ENCODE results near the gene WFIKKN2. TPM values are rescaled to one million over a fixed set of nuclear protein-coding genes. Genes with fewer than 3 reads are reported as not detected.

The WFIKKN2 gene
- total RNA-seq, 1 experiment from 2014 or later: not detected

DNA sequence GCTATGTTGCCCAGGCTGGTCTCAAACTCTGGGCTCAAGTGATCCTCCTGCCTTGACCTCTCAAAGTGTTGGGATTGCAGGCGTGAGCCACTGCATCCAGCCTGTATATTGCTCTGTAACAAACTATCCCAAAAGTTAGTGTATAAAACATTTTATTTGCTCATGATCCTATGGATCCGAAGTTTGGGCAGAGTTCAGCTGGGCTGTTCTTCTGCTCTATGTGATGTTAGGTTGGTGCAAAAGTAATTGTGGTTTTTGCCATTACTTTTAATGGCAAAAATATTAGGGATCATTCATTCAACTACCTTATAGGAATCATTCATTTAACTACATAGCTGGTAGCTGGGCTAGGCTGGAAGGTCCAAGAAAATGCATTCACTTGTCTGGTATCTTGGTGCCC is 12.8 kb upstream of the WFIKKN2 start:
- H3K36me3 ChIP-seq: no peaks in the 10 kb centered on the region
- no peak overlapping the region for H3K27ac ChIP-seq
- no peaks in the 10 kb centered on the region for H3K9me3 ChIP-seq (replicated peaks)
- DNase-seq: no peak
- H3K4me1 ChIP-seq: no peaks in the 10 kb centered on the region
- H3K27me3 ChIP-seq: no peaks in the 10 kb centered on the region
- H3K4me3 ChIP-seq: no peak overlapping the region

GRCh38 chr17:50824429-50824828 is 11.0 kb upstream of the WFIKKN2 start:
- Histone ChIP-seq H3K9me3 (replicated peaks) (no peaks in the 10 kb centered on the region), H3K4me3 (no peak overlapping the region), H3K36me3 (no peaks in the 10 kb centered on the region), H3K27me3 (no peaks in the 10 kb centered on the region), H3K4me1 (no peaks in the 10 kb centered on the region), H3K27ac (no peak overlapping the region)
- DNase-seq: no peak

DNA sequence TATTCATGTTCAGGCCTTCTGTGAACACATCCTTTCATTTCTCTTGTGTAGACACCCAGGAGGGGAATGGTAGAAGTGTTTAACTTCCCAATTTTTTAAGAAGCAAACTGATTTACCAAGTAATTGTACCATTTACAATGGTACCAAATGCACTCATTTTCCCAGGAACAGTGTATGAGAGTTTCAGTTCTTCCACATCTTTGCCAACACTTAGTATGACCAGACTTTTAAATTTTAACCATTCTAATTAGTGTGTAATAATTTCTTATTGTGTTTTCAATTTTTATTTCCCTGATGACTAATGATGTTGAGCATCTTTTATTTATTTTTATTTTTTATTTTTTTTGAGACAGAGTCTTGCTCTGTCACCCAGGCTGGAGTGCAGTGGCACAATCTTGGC is 10.2 kb upstream of the WFIKKN2 start:
- DNase-seq: no peak
- no peaks in the 10 kb centered on the region for H3K4me1 ChIP-seq
- no peaks in the 10 kb centered on the region for H3K27me3 ChIP-seq
- no peaks in the 10 kb centered on the region for H3K9me3 ChIP-seq (replicated peaks)
- no peak overlapping the region for H3K27ac ChIP-seq
- no peaks in the 10 kb centered on the region for H3K36me3 ChIP-seq
- no peak overlapping the region for H3K4me3 ChIP-seq

GRCh38 chr17:50828508-50829170 is 6.7 kb upstream of the WFIKKN2 start:
- no peak overlapping the region for H3K27ac ChIP-seq
- no peak for DNase-seq
- no peak overlapping the region for H3K4me3 ChIP-seq

GRCh38 chr17:50829332-50829731 is 6.1 kb upstream of the WFIKKN2 start:
- Histone ChIP-seq H3K4me1 (peaks cover 5% of the 10 kb centered on the region; the same call in 1 of the 2 replicates), H3K9me3 (replicated peaks) (no peaks in the 10 kb centered on the region), H3K4me3 (no peak overlapping the region), H3K27ac (no peak overlapping the region), H3K36me3 (no peaks in the 10 kb centered on the region), H3K27me3 (0 out of 2 replicates have a peak, but pooled peaks cover 11% of the 10 kb centered on the region)
- DNase-seq: no peak

More at GRCh38 chr17:50828508-50829170, 6.7 kb upstream of the WFIKKN2 start:
- Histone ChIP-seq H3K9me3 (replicated peaks) (no peaks in the 10 kb centered on the region), H3K27me3 (0 out of 2 replicates have a peak, but pooled peaks cover 7% of the 10 kb centered on the region), H3K4me1 (peaks cover 3% of the 10 kb centered on the region; the same call in 1 of the 2 replicates), H3K36me3 (no peaks in the 10 kb centered on the region)

GRCh38 chr17:50830352-50830751 is 5.0 kb upstream of the WFIKKN2 start:
- no peak overlapping the region for H3K4me3 ChIP-seq
- H3K27ac ChIP-seq: no peak overlapping the region
- H3K27me3 ChIP-seq: 0 out of 2 replicates have a peak, but pooled peaks cover 11% of the 10 kb centered on the region
- H3K4me1 ChIP-seq: peaks cover 8% of the 10 kb centered on the region; the same call in 1 of the 2 replicates
- H3K36me3 ChIP-seq: no peaks in the 10 kb centered on the region
- H3K9me3 ChIP-seq (replicated peaks): no peaks in the 10 kb centered on the region
- no peak for DNase-seq

GRCh38 chr17:50830994-50831393 is 4.4 kb upstream of the WFIKKN2 start:
- Histone ChIP-seq H3K27ac (no peak overlapping the region), H3K4me1 (peaks cover 8% of the 10 kb centered on the region; the same call in 1 of the 2 replicates), H3K36me3 (no peaks in the 10 kb centered on the region), H3K4me3 (no peak overlapping the region), H3K9me3 (replicated peaks) (no peaks in the 10 kb centered on the region), H3K27me3 (0 out of 2 replicates have a peak, but pooled peaks cover 11% of the 10 kb centered on the region)
- DNase-seq: no peak

- Histone ChIP-seq H3K27me3 (0 out of 2 replicates have a peak, but pooled peaks cover 11% of the 10 kb centered on the region), H3K4me1 (peaks cover 8% of the 10 kb centered on the region; the same call in 1 of the 2 replicates), H3K4me3 (no peak overlapping the region), H3K36me3 (no peaks in the 10 kb centered on the region), H3K9me3 (replicated peaks) (no peaks in the 10 kb centered on the region), H3K27ac (no peak overlapping the region)
- no peak for DNase-seq
Measured at GRCh38 chr17:50831471-50831928, 3.9 kb upstream of the WFIKKN2 start.

GRCh38 chr17:50832267-50832863 is 3.0 kb upstream of the WFIKKN2 start:
- no peaks in the 10 kb centered on the region for H3K9me3 ChIP-seq (replicated peaks)
- H3K4me3 ChIP-seq: no peak overlapping the region
- H3K4me1 ChIP-seq: peaks cover 8% of the 10 kb centered on the region; the same call in 1 of the 2 replicates
- no peak for DNase-seq
- H3K27me3 ChIP-seq: 0 out of 2 replicates have a peak, but pooled peaks cover 11% of the 10 kb centered on the region
- no peak overlapping the region for H3K27ac ChIP-seq
- H3K36me3 ChIP-seq: no peaks in the 10 kb centered on the region

GRCh38 chr17:50832864-50833381 is 2.5 kb upstream of the WFIKKN2 start:
- no peak overlapping the region for H3K4me3 ChIP-seq
- H3K4me1 ChIP-seq: peaks cover 8% of the 10 kb centered on the region; the same call in 1 of the 2 replicates
- H3K27ac ChIP-seq: no peak overlapping the region
- H3K36me3 ChIP-seq: no peaks in the 10 kb centered on the region
- H3K27me3 ChIP-seq: 0 out of 2 replicates have a peak, but pooled peaks cover 11% of the 10 kb centered on the region
- DNase-seq: no peak
- no peaks in the 10 kb centered on the region for H3K9me3 ChIP-seq (replicated peaks)

- Histone ChIP-seq H3K36me3 (no peaks in the 10 kb centered on the region), H3K27ac (no peak overlapping the region), H3K4me1 (peaks cover 8% of the 10 kb centered on the region; the same call in 1 of the 2 replicates), H3K4me3 (peak overlapping the region; percentile 51), H3K9me3 (replicated peaks) (no peaks in the 10 kb centered on the region), H3K27me3 (0 out of 2 replicates have a peak, but pooled peaks cover 11% of the 10 kb centered on the region)
- peak in 1 of 2 experiments; percentile 42 for DNase-seq
Measured at GRCh38 chr17:50833510-50834428, 1.6 kb upstream of the WFIKKN2 start.

DNA sequence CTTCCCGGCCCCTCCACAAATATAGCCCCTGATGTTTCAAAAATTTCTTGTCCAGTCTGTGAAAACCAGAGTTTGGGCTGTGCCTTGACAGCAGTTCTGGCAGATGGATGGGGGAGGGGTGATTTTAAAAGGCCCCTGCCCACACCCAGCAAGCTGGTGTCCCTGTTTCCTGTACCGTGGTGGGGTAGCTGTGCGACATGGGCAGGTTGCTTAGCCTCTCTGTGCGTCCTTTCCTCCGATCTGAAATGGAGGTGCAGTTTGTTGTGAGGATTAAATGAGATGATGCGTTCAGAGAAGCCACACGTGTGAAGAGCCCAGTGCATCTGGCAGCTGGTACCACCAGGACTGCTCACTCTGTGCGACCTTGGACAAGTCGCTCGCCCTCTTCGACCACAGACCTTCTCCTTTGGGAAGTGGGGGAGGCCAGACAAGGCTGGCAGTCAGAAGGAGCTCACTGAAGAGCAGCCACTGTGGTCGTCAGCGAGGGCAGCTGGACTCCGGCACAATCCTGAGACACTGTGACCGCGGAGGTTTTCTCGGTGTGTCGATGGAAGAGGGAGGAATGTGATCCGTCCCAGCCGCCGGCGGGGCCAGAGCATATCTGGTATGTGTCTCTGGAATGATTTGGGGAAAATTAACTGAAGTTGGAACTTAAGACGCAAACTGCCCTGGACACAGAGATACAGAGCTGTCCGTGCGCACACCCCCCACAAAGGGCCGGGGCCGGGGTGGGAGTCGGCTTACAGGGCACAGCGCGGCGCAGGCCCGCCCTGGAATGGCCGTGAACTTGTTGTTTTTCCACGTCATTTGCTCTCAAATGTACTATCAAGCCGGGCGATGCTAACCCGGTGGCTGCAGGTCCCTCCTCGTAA is 721 bp upstream of the WFIKKN2 start:
- Histone ChIP-seq H3K27me3 (0 out of 2 replicates have a peak, but pooled peaks cover 11% of the 10 kb centered on the region), H3K4me3 (peak overlapping the region; percentile 51), H3K36me3 (no peaks in the 10 kb centered on the region), H3K4me1 (peaks cover 8% of the 10 kb centered on the region; the same call in 1 of the 2 replicates), H3K9me3 (replicated peaks) (no peaks in the 10 kb centered on the region), H3K27ac (no peak overlapping the region)
- DNase-seq: peak; percentile 51 to 63

- Histone ChIP-seq H3K27ac (no peak overlapping the region), H3K4me3 (no peak overlapping the region), H3K9me3 (replicated peaks) (no peaks in the 10 kb centered on the region), H3K4me1 (peaks cover 8% of the 10 kb centered on the region; the same call in 1 of the 2 replicates), H3K27me3 (0 out of 2 replicates have a peak, but pooled peaks cover 11% of the 10 kb centered on the region), H3K36me3 (no peaks in the 10 kb centered on the region)
- no peak for DNase-seq
Measured at GRCh38 chr17:50836826-50837225, 1.4 kb downstream of the WFIKKN2 start.
